ENCODE measurements around the gene PTPRG.

DNA sequence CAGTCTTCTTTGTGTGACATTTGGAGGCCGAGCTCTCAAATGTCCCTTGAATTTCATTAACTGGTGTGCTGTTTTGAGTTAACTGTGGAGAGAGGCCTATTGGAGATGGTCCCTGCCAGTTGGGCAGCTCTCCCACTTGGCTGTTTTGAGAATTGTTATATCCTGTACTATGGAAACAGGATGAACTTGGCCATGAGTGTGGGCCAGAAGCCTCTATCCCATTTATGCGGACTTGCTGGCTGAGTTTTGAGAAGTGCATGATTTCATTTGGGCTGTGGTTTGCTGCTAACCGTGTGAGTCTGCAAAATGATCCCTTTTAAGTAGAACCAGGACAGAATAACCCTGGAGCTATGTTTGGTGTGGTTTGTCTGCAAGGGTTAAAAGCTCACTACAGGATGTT, 366.0 kb downstream of the PTPRG start:
- TF ChIP-seq, protein P1, sequence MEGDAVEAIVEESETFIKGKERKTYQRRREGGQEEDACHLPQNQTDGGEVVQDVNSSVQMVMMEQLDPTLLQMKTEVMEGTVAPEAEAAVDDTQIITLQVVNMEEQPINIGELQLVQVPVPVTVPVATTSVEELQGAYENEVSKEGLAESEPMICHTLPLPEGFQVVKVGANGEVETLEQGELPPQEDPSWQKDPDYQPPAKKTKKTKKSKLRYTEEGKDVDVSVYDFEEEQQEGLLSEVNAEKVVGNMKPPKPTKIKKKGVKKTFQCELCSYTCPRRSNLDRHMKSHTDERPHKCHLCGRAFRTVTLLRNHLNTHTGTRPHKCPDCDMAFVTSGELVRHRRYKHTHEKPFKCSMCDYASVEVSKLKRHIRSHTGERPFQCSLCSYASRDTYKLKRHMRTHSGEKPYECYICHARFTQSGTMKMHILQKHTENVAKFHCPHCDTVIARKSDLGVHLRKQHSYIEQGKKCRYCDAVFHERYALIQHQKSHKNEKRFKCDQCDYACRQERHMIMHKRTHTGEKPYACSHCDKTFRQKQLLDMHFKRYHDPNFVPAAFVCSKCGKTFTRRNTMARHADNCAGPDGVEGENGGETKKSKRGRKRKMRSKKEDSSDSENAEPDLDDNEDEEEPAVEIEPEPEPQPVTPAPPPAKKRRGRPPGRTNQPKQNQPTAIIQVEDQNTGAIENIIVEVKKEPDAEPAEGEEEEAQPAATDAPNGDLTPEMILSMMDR (IDR thresholded peaks at IDR 0.05; ENCODE audit: extremely low read depth in 1 of 2, insufficient read depth in 1 of 2, low read depth in 1 of 2, low read length in 2 of 2), result no peak
- TF ChIP-seq EZH2 (IDR thresholded peaks at IDR 0.05; ENCODE audit: borderline replicate concordance, low read depth, low read length, severe bottlenecking), result no peak
- no peak for TF ChIP-seq POLR2A (IDR thresholded peaks at IDR 0.05; ENCODE audit: low read depth, low read length)
- no peak for TF ChIP-seq POLR2AphosphoS5 (IDR thresholded peaks at IDR 0.05; ENCODE audit: insufficient read depth, low read depth, low read length)
- TF ChIP-seq, protein P2, sequence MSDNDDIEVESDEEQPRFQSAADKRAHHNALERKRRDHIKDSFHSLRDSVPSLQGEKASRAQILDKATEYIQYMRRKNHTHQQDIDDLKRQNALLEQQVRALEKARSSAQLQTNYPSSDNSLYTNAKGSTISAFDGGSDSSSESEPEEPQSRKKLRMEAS (IDR thresholded peaks at IDR 0.05; ENCODE audit: insufficient read depth, insufficient read length), result no peak
- no peak for TF ChIP-seq FOS (IDR thresholded peaks at IDR 0.05; ENCODE audit: borderline replicate concordance, insufficient read depth, low read length)
- TF ChIP-seq MYC (IDR thresholded peaks at IDR 0.05; ENCODE audit: low read depth, low read length), result no peak
- TF ChIP-seq JUN (IDR thresholded peaks at IDR 0.05; ENCODE audit: borderline replicate concordance, insufficient read depth, insufficient read length, low read depth), result no peak
